B cell (primary cell): ENCODE measurements around the gene TSPAN6.

Source experiments
- EZH2 ChIP-seq: IDR thresholded peaks from 2 replicates; pipeline ENCODE4 v1.6.1; 2012; ENCODE audit warnings: borderline replicate concordance, low read depth, mild to moderate bottlenecking, moderate library complexity, low read length; ENCODE audit not compliant: insufficient read depth, poor library complexity, severe bottlenecking
- TF ChIP-seq, protein P1 (sequence below): fragments of 200-600 bp; IDR thresholded peaks from one replicate; pipeline ENCODE4 v1.8.0; 2022; ENCODE audit warnings: antibody characterized with exemption, mild to moderate bottlenecking

DNA sequence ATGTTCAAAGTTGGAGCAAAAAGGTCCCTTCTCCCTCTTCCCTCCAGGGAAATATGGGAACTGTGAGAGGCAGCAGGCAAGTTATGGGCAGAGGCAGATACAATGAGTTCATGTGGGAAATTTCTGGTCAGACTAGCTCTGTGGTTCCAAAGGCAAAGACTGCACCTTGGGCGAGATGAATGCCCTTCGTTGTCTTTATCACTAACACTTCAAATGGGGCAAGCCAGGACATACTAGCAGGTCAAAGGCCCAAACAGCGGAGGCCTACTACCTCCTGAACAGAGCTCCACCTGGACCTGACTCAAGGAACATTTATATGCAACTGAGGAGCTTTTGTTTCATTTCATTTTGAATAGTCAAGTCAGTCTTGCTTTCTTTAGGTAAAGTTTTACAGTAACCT, 36.4 kb upstream of the TSPAN6 start:
- TF ChIP-seq, protein P1, sequence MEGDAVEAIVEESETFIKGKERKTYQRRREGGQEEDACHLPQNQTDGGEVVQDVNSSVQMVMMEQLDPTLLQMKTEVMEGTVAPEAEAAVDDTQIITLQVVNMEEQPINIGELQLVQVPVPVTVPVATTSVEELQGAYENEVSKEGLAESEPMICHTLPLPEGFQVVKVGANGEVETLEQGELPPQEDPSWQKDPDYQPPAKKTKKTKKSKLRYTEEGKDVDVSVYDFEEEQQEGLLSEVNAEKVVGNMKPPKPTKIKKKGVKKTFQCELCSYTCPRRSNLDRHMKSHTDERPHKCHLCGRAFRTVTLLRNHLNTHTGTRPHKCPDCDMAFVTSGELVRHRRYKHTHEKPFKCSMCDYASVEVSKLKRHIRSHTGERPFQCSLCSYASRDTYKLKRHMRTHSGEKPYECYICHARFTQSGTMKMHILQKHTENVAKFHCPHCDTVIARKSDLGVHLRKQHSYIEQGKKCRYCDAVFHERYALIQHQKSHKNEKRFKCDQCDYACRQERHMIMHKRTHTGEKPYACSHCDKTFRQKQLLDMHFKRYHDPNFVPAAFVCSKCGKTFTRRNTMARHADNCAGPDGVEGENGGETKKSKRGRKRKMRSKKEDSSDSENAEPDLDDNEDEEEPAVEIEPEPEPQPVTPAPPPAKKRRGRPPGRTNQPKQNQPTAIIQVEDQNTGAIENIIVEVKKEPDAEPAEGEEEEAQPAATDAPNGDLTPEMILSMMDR, result no peak
- no peak for TF ChIP-seq EZH2
